Measurements from ENCODE around the gene HSDL2.
"Not testable (repeated sequence)": the region's sequence is repeated elsewhere in the genome, so short reads cannot be mapped to it uniquely, and the experiment has no call there.

DNA sequence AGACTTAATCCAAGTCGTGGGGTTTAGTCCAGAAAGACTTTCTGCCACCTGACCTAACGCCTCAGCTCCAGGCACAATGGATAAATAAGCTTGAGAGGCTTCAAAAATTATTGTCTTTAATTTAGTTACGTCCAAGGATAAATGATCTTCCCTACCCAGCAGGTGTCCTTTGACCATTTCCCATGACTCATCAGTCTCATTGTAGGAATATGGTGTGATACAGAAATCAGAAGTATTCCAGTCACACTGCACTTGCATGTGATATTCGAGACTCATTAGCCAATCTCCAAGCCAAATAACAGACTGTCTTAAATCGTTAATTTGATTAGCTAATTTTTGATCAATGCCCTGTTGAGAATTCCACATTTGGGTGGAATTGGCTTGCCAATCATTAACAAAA lies 13.2 kb downstream of the HSDL2 start:
- not testable (repeated sequence) for TF ChIP-seq EZH2 (IDR thresholded peaks at IDR 0.05; ENCODE audit: insufficient read depth, poor library complexity, severe bottlenecking); EZH2phosphoT487 (IDR thresholded peaks at IDR 0.05; ENCODE audit: insufficient read depth, low read depth)

Measured in GM23248 (cell line).